ENCODE data around the gene ZNF787. TPM values are rescaled to one million over a fixed set of nuclear protein-coding genes. Genes with fewer than 3 reads are reported as not detected.

The ZNF787 gene
- total RNA-seq, 1 experiment from 2014 or later, result 51.0 TPM

- H3K27ac ChIP-seq (ENCODE audit: low read depth, low read length, poor library complexity, severe bottlenecking), result no peak overlapping the region
- no peaks in the 10 kb centered on the region for H3K4me1 ChIP-seq (ENCODE audit: insufficient read depth, low read length, poor library complexity, severe bottlenecking)
- intact Hi-C loops (cut with micrococcal nuclease; ENCODE audit: unreplicated experiment), result no loop called here
- no peaks in the 10 kb centered on the region for H3K27me3 ChIP-seq (replicated peaks; ENCODE audit: insufficient read depth, low read depth, low read length, poor library complexity)
- H3K4me3 ChIP-seq (ENCODE audit: low read depth, low read length, poor library complexity, severe bottlenecking), result no peak overlapping the region
- POLR2A ChIA-PET (ENCODE audit: low non-redundant PET), result no interaction called here
- peaks cover 15% of the 10 kb centered on the region for H3K36me3 ChIP-seq (ENCODE audit: insufficient read depth, low read length, poor library complexity, severe bottlenecking)
- H3K9me3 ChIP-seq (ENCODE audit: low read depth, low read length, poor library complexity, severe bottlenecking), result no peaks in the 10 kb centered on the region
- no TSS peak for BruUV-seq (replicated peaks)
- TF ChIP-seq, protein P1, sequence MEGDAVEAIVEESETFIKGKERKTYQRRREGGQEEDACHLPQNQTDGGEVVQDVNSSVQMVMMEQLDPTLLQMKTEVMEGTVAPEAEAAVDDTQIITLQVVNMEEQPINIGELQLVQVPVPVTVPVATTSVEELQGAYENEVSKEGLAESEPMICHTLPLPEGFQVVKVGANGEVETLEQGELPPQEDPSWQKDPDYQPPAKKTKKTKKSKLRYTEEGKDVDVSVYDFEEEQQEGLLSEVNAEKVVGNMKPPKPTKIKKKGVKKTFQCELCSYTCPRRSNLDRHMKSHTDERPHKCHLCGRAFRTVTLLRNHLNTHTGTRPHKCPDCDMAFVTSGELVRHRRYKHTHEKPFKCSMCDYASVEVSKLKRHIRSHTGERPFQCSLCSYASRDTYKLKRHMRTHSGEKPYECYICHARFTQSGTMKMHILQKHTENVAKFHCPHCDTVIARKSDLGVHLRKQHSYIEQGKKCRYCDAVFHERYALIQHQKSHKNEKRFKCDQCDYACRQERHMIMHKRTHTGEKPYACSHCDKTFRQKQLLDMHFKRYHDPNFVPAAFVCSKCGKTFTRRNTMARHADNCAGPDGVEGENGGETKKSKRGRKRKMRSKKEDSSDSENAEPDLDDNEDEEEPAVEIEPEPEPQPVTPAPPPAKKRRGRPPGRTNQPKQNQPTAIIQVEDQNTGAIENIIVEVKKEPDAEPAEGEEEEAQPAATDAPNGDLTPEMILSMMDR (conservative IDR thresholded peaks at IDR 0.05; ENCODE audit: low read depth, low read length), result no peak
- TF ChIP-seq EZH2 (IDR thresholded peaks at IDR 0.05; ENCODE audit: borderline replicate concordance, low read depth, low read length, poor library complexity, severe bottlenecking), result no peak
- DNase-seq (ENCODE audit: low spot score), result no peak
- CTCF ChIA-PET, result no interaction called here
Measured at GRCh38 chr19:56159622-56160271, 38.7 kb upstream of the ZNF787 start.

- no TSS peak for BruUV-seq (replicated peaks)
- H3K9me3 ChIP-seq (ENCODE audit: low read depth, low read length, poor library complexity, severe bottlenecking), result no peaks in the 10 kb centered on the region
- no peak overlapping the region for H3K27ac ChIP-seq (ENCODE audit: low read depth, low read length, poor library complexity, severe bottlenecking)
- peaks cover 15% of the 10 kb centered on the region for H3K36me3 ChIP-seq (ENCODE audit: insufficient read depth, low read length, poor library complexity, severe bottlenecking)
- ChIA-PET CTCF (no interaction called here), POLR2A (ENCODE audit: low non-redundant PET) (no interaction called here)
- intact Hi-C loops (cut with micrococcal nuclease; ENCODE audit: unreplicated experiment), result no loop called here
- no peak for DNase-seq (ENCODE audit: low spot score)
- no peaks in the 10 kb centered on the region for H3K4me1 ChIP-seq (ENCODE audit: insufficient read depth, low read length, poor library complexity, severe bottlenecking)
- TF ChIP-seq, protein P1 (conservative IDR thresholded peaks at IDR 0.05; ENCODE audit: low read depth, low read length), result no peak
- TF ChIP-seq EZH2 (IDR thresholded peaks at IDR 0.05; ENCODE audit: borderline replicate concordance, low read depth, low read length, poor library complexity, severe bottlenecking), result no peak
- H3K4me3 ChIP-seq (ENCODE audit: low read depth, low read length, poor library complexity, severe bottlenecking), result no peak overlapping the region
- no peaks in the 10 kb centered on the region for H3K27me3 ChIP-seq (replicated peaks; ENCODE audit: insufficient read depth, low read depth, low read length, poor library complexity)
Measured at GRCh38 chr19:56159009-56159559, 38.0 kb upstream of the ZNF787 start.

DNA sequence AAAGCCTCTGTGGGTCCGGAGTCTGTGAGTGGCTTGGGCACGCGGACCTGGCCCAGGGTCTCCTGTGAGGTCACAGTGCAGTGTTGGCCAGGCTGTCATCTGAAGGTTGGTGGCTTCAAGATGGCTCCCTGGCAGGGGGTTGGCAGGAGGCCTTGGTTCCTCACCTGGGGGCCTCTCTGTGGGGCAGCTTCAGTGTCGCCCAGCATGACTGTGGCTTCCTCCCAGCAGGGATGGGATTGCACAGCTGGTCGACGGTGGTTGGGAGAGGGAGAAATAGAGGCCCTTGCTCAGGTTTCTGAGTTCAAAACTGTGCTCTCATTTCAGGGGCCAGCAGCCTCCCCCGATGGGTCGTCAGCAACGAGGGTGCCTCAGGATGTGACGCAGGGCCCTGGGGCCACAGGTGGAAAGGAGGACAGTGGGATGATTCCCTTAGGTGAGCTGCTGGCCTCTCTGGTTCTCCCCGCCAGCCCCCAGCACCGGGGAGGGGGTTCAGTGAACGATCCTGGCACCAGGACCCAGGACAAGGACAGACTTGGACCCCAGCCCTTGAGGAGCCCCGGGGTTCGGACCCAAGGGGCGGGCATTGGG is 37.2 kb upstream of the ZNF787 start:
- no peaks in the 10 kb centered on the region for H3K27me3 ChIP-seq (replicated peaks; ENCODE audit: insufficient read depth, low read depth, low read length, poor library complexity)
- no peaks in the 10 kb centered on the region for H3K4me1 ChIP-seq (ENCODE audit: insufficient read depth, low read length, poor library complexity, severe bottlenecking)
- POLR2A ChIA-PET (ENCODE audit: low non-redundant PET), result no interaction called here
- no peaks in the 10 kb centered on the region for H3K9me3 ChIP-seq (ENCODE audit: low read depth, low read length, poor library complexity, severe bottlenecking)
- peaks cover 15% of the 10 kb centered on the region for H3K36me3 ChIP-seq (ENCODE audit: insufficient read depth, low read length, poor library complexity, severe bottlenecking)
- TF ChIP-seq, protein P1 (conservative IDR thresholded peaks at IDR 0.05; ENCODE audit: low read depth, low read length), result no peak
- TF ChIP-seq EZH2 (IDR thresholded peaks at IDR 0.05; ENCODE audit: borderline replicate concordance, low read depth, low read length, poor library complexity, severe bottlenecking), result no peak
- CTCF ChIA-PET, result no interaction called here
- DNase-seq (ENCODE audit: low spot score), result no peak
- no peak overlapping the region for H3K27ac ChIP-seq (ENCODE audit: low read depth, low read length, poor library complexity, severe bottlenecking)
- BruUV-seq (replicated peaks), result no TSS peak
- no peak overlapping the region for H3K4me3 ChIP-seq (ENCODE audit: low read depth, low read length, poor library complexity, severe bottlenecking)
- intact Hi-C loops (cut with micrococcal nuclease; ENCODE audit: unreplicated experiment), result no loop called here
